A673 (cell line): ENCODE measurements around the gene EXPH5.

Experiments used
- CTCF ChIP-seq: fragments of 300-800, 200-600 bp; sonication (generic); conservative IDR thresholded peaks from 2 replicates; pipeline ENCODE4 v1.5.1; 2017; ENCODE audit warnings: low read depth, mild to moderate bottlenecking, antibody characterized with exemption, low read length, moderate library complexity, mixed read lengths
- EZH2 ChIP-seq: fragments of 200-600 bp; sonication (generic); IDR thresholded peaks from 2 replicates; pipeline ENCODE4 v1.6.1; 2017; ENCODE audit warnings: borderline replicate concordance, low read depth, mild to moderate bottlenecking, mixed read lengths, antibody characterized with exemption, low read length; ENCODE audit not compliant: poor library complexity, severe bottlenecking

- TF ChIP-seq EZH2: no peak
- TF ChIP-seq CTCF: no peak
Measured at GRCh38 chr11:108500169-108500568, 93.4 kb downstream of the EXPH5 start.
